ENCODE results near the gene CNTNAP5. TPM values are rescaled to one million over a fixed set of nuclear protein-coding genes. Genes with fewer than 3 reads are reported as not detected.

CNTNAP5 gene
- total RNA-seq, 1 donor from 2014 or later, result not detected

- no peaks in the 10 kb centered on the region for H3K27me3 ChIP-seq (ENCODE audit: low read depth)
- H3K4me3 ChIP-seq, result no peak overlapping the region
- H3K4me1 ChIP-seq, result no peaks in the 10 kb centered on the region
- DNase-seq, result no peak
- H3K36me3 ChIP-seq, result no peaks in the 10 kb centered on the region
- peaks cover 11% of the 10 kb centered on the region for H3K9me3 ChIP-seq (replicated peaks)
- H3K27ac ChIP-seq (replicated peaks), result no peak overlapping the region
- no peak for TF ChIP-seq CTCF (IDR thresholded peaks at IDR 0.05; ENCODE audit: borderline replicate concordance)
- intact Hi-C loops (cut with micrococcal nuclease), result no loop called here
These were observed 54.0 kb downstream of the CNTNAP5 start for GRCh38 chr2:124079045-124079444.

- no peaks in the 10 kb centered on the region for H3K36me3 ChIP-seq
- no peak overlapping the region for H3K27ac ChIP-seq (replicated peaks)
- H3K9me3 ChIP-seq (replicated peaks), result peaks cover 11% of the 10 kb centered on the region
- TF ChIP-seq CTCF (IDR thresholded peaks at IDR 0.05; ENCODE audit: borderline replicate concordance), result no peak
- H3K4me3 ChIP-seq, result no peak overlapping the region
- no peaks in the 10 kb centered on the region for H3K27me3 ChIP-seq (ENCODE audit: low read depth)
- DNase-seq, result no peak
- intact Hi-C loops (cut with micrococcal nuclease), result no loop called here
- no peaks in the 10 kb centered on the region for H3K4me1 ChIP-seq
These were observed 55.4 kb downstream of the CNTNAP5 start for GRCh38 chr2:124080281-124081153.

- Histone ChIP-seq H3K27ac (replicated peaks) (no peak overlapping the region), H3K36me3 (no peaks in the 10 kb centered on the region), H3K9me3 (replicated peaks) (peaks cover 17% of the 10 kb centered on the region), H3K4me1 (no peaks in the 10 kb centered on the region), H3K27me3 (ENCODE audit: low read depth) (no peaks in the 10 kb centered on the region), H3K4me3 (no peak overlapping the region)
- no peak for TF ChIP-seq CTCF (IDR thresholded peaks at IDR 0.05; ENCODE audit: borderline replicate concordance)
- no peak for DNase-seq
- intact Hi-C loops (cut with micrococcal nuclease), result no loop called here
These were observed 56.1 kb downstream of the CNTNAP5 start for GRCh38 chr2:124081154-124081716.

- no peaks in the 10 kb centered on the region for H3K27me3 ChIP-seq (ENCODE audit: low read depth)
- intact Hi-C loops (cut with micrococcal nuclease), result no loop called here
- H3K9me3 ChIP-seq (replicated peaks), result peaks cover 21% of the 10 kb centered on the region
- H3K4me1 ChIP-seq, result no peaks in the 10 kb centered on the region
- TF ChIP-seq CTCF (IDR thresholded peaks at IDR 0.05; ENCODE audit: borderline replicate concordance), result no peak
- no peak overlapping the region for H3K27ac ChIP-seq (replicated peaks)
- DNase-seq, result no peak
- no peak overlapping the region for H3K4me3 ChIP-seq
- H3K36me3 ChIP-seq, result no peaks in the 10 kb centered on the region
These were observed 63.5 kb downstream of the CNTNAP5 start for GRCh38 chr2:124088616-124089015.

- H3K27me3 ChIP-seq (ENCODE audit: low read depth), result no peaks in the 10 kb centered on the region
- H3K27ac ChIP-seq (replicated peaks), result no peak overlapping the region
- H3K4me1 ChIP-seq, result no peaks in the 10 kb centered on the region
- intact Hi-C loops (cut with micrococcal nuclease), result no loop called here
- H3K4me3 ChIP-seq, result no peak overlapping the region
- no peaks in the 10 kb centered on the region for H3K36me3 ChIP-seq
- H3K9me3 ChIP-seq (replicated peaks), result peaks cover 12% of the 10 kb centered on the region
- TF ChIP-seq CTCF (IDR thresholded peaks at IDR 0.05; ENCODE audit: borderline replicate concordance), result no peak
- DNase-seq, result no peak
These were observed 66.6 kb downstream of the CNTNAP5 start for GRCh38 chr2:124091721-124092120.
